Measurements from ENCODE around the gene ZFC3H1.

DNA sequence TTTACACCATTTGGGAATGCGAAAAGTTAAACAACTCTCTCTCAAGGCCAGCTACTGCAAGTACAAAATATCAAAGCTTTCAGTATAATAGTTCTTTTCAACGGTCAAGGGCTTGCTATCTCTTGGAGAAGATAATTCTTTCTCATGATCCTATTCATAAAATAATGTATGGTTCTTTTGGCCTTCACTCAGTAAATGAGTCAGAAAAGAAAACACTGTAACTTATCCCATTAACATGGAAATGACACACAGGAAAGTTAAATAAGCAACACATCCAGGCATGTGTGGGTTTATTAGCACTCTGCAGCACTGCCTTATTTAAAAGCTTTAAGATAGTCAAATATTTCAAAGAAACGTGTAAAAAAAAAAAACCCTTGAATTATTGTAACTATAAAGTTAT lies 36.9 kb downstream of the ZFC3H1 start:
- TF ChIP-seq, protein P1, sequence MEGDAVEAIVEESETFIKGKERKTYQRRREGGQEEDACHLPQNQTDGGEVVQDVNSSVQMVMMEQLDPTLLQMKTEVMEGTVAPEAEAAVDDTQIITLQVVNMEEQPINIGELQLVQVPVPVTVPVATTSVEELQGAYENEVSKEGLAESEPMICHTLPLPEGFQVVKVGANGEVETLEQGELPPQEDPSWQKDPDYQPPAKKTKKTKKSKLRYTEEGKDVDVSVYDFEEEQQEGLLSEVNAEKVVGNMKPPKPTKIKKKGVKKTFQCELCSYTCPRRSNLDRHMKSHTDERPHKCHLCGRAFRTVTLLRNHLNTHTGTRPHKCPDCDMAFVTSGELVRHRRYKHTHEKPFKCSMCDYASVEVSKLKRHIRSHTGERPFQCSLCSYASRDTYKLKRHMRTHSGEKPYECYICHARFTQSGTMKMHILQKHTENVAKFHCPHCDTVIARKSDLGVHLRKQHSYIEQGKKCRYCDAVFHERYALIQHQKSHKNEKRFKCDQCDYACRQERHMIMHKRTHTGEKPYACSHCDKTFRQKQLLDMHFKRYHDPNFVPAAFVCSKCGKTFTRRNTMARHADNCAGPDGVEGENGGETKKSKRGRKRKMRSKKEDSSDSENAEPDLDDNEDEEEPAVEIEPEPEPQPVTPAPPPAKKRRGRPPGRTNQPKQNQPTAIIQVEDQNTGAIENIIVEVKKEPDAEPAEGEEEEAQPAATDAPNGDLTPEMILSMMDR (IDR thresholded peaks at IDR 0.05): no peak
- no peak for TF ChIP-seq POLR2A (IDR thresholded peaks at IDR 0.05)

Measured in breast epithelium (tissue), 3 donors.